SU-DHL-6 (cell line): Measurements from ENCODE around the gene PRR9.

Source experiments
- H2AFZ ChIP-seq: fragments of 200-600 bp; sonication (generic); 2 replicates; pipeline ENCODE4 v1.6.1; 2014; ENCODE audit warnings: low read depth, mild to moderate bottlenecking, moderate library complexity, mixed read lengths, antibody characterized with exemption, low read length; ENCODE audit not compliant: severe bottlenecking
- H3F3A ChIP-seq: fragments of 200-600 bp; shearing (Covaris generic); 2 replicates; pipeline ENCODE4 v1.6.0; 2016; ENCODE audit warnings: antibody characterized with exemption, mild to moderate bottlenecking; ENCODE audit not compliant: insufficient read depth
- H3K27ac ChIP-seq: fragments of 200-600 bp; sonication (generic); 2 replicates; pipeline ENCODE4 v1.5.1; 2016; ENCODE audit warnings: low read depth, mild to moderate bottlenecking, low read length, moderate library complexity, mixed read lengths
- H3K27me3 ChIP-seq: fragments of 200-600 bp; sonication (generic), shearing (Covaris generic); 2 replicates; pipeline ENCODE4 v1.6.0; 2014; ENCODE audit warnings: mild to moderate bottlenecking, low read length
- H3K36me3 ChIP-seq: fragments of 200-600 bp; sonication (generic); 2 replicates; pipeline ENCODE4 v1.6.1; 2014; ENCODE audit warnings: mild to moderate bottlenecking, low read length, mixed read lengths
- H3K4me2 ChIP-seq: fragments of 300-600, 200-600 bp; shearing (Covaris generic), sonication (generic); 2 replicates; pipeline ENCODE4 v1.6.0; 2014; ENCODE audit warnings: low read length, low read depth, mild to moderate bottlenecking; ENCODE audit not compliant: poor library complexity, severe bottlenecking
- H3K4me3 ChIP-seq: fragments of 200-600 bp; sonication (generic); 2 replicates; pipeline ENCODE4 v1.5.1; 2014; ENCODE audit warnings: antibody characterized with exemption, low read length, mild to moderate bottlenecking, mixed read lengths; ENCODE audit not compliant: insufficient read depth, poor library complexity, severe bottlenecking
- H3K79me2 ChIP-seq: fragments of 200-600 bp; sonication (generic); 2 replicates; pipeline ENCODE4 v1.6.1; 2014; ENCODE audit warnings: mild to moderate bottlenecking, low read length, moderate library complexity; ENCODE audit not compliant: insufficient read depth
- H3K9ac ChIP-seq: fragments of 200-600 bp; sonication (generic); 2 replicates; pipeline ENCODE4 v1.7.0; 2014; ENCODE audit warnings: mild to moderate bottlenecking, low read length
- H3K9me2 ChIP-seq: fragments of 200-600 bp; sonication (generic); replicated peaks from 2 replicates; pipeline ENCODE4 v1.6.1; 2014; ENCODE audit warnings: low read length; ENCODE audit not compliant: insufficient read depth
- H3K9me3 ChIP-seq: fragments of 200-600 bp; sonication (generic); 2 replicates; pipeline ENCODE4 v1.6.1; 2014; ENCODE audit warnings: low read length, mixed read lengths; ENCODE audit not compliant: insufficient read depth
- H4K20me1 ChIP-seq: fragments of 200-600 bp; sonication (generic); 2 replicates; pipeline ENCODE4 v1.6.1; 2014; ENCODE audit warnings: low read depth, mild to moderate bottlenecking, antibody characterized with exemption, low read length, moderate library complexity, mixed read lengths
- CTCF ChIP-seq: fragments of 200-600 bp; sonication (generic); IDR thresholded peaks from one replicate; pipeline ENCODE4 v1.5.1; 2017; ENCODE audit warnings: antibody characterized with exemption, mild to moderate bottlenecking, low read length, moderate library complexity; ENCODE audit not compliant: insufficient read depth, poor library complexity, severe bottlenecking
- EZH2phosphoT487 ChIP-seq: fragments of 200-600 bp; sonication (generic), shearing (Covaris generic); conservative IDR thresholded peaks from 2 replicates; pipeline ENCODE4 v1.6.1; 2018; ENCODE audit warnings: mild to moderate bottlenecking, antibody characterized with exemption, low read length, moderate library complexity, mixed read lengths

Gene PRR9

GRCh38 chr1:153231785-153232184 lies 14.4 kb downstream of the PRR9 start:
- Histone ChIP-seq H3F3A (no peaks in the 10 kb centered on the region), H3K9me2 (no peaks in the 10 kb centered on the region), H3K27ac (no peak overlapping the region), H3K36me3 (no peaks in the 10 kb centered on the region), H2AFZ (no peak overlapping the region), H3K4me3 (no peak overlapping the region), H3K4me2 (no peak overlapping the region), H4K20me1 (no peaks in the 10 kb centered on the region), H3K9me3 (no peaks in the 10 kb centered on the region), H3K9ac (no peak overlapping the region), H3K27me3 (no peaks in the 10 kb centered on the region), H3K79me2 (no peaks in the 10 kb centered on the region)
- TF ChIP-seq CTCF (no peak), EZH2phosphoT487 (no peak)

GRCh38 chr1:153232553-153232952 lies 15.2 kb downstream of the PRR9 start:
- H3K36me3 ChIP-seq, result no peaks in the 10 kb centered on the region
- H3K79me2 ChIP-seq, result no peaks in the 10 kb centered on the region
- TF ChIP-seq CTCF (no peak), EZH2phosphoT487 (no peak)
- no peaks in the 10 kb centered on the region for H3K9me2 ChIP-seq
- no peaks in the 10 kb centered on the region for H3F3A ChIP-seq
- H3K27me3 ChIP-seq, result no peaks in the 10 kb centered on the region
- H3K27ac ChIP-seq, result no peak overlapping the region
- no peak overlapping the region for H3K4me3 ChIP-seq
- H2AFZ ChIP-seq, result no peak overlapping the region
- H3K9me3 ChIP-seq, result no peaks in the 10 kb centered on the region
- no peaks in the 10 kb centered on the region for H4K20me1 ChIP-seq
- no peak overlapping the region for H3K9ac ChIP-seq
- no peak overlapping the region for H3K4me2 ChIP-seq

- H3K27me3 ChIP-seq, result no peaks in the 10 kb centered on the region
- no peaks in the 10 kb centered on the region for H4K20me1 ChIP-seq
- H3K9me2 ChIP-seq, result no peaks in the 10 kb centered on the region
- H3K4me2 ChIP-seq, result no peak overlapping the region
- TF ChIP-seq CTCF, result no peak
- TF ChIP-seq EZH2phosphoT487, result no peak
- no peak overlapping the region for H3K4me3 ChIP-seq
- H3K79me2 ChIP-seq, result no peaks in the 10 kb centered on the region
- no peaks in the 10 kb centered on the region for H3K9me3 ChIP-seq
- H2AFZ ChIP-seq, result no peak overlapping the region
- no peak overlapping the region for H3K9ac ChIP-seq
- H3K27ac ChIP-seq, result no peak overlapping the region
- H3K36me3 ChIP-seq, result no peaks in the 10 kb centered on the region
- no peaks in the 10 kb centered on the region for H3F3A ChIP-seq
These were observed 16.1 kb downstream of the PRR9 start for GRCh38 chr1:153233448-153233847.

GRCh38 chr1:153238527-153238926 lies 21.1 kb downstream of the PRR9 start:
- Histone ChIP-seq H3K79me2 (no peaks in the 10 kb centered on the region), H2AFZ (no peak overlapping the region), H3K4me3 (no peak overlapping the region), H3F3A (no peaks in the 10 kb centered on the region), H3K27ac (no peak overlapping the region), H4K20me1 (no peaks in the 10 kb centered on the region), H3K27me3 (no peaks in the 10 kb centered on the region), H3K36me3 (no peaks in the 10 kb centered on the region), H3K9me3 (no peaks in the 10 kb centered on the region), H3K9ac (no peak overlapping the region), H3K9me2 (no peaks in the 10 kb centered on the region), H3K4me2 (no peak overlapping the region)
- TF ChIP-seq EZH2phosphoT487 (no peak), CTCF (no peak)
